CD4-positive, alpha-beta T cell (primary cell): ENCODE measurements around the gene COLQ. TPM values are rescaled to one million over a fixed set of nuclear protein-coding genes. Genes with fewer than 3 reads are reported as not detected.

Source experiments
- ATAC-seq: fragments of 200-7000 bp; cut with Tn5 transposase; one replicate; pipeline ENCODE4 v1.10.0; 2022; ENCODE audit warnings: mild to moderate bottlenecking; ENCODE audit not compliant: poor library complexity
- CTCF ChIA-PET: fragments of 350-600 bp; sonication (Branson Sonifier 250); formaldehyde crosslinking; loops from one replicate; lab custom pipeline; 2021; ENCODE audit warnings: antibody characterized with exemption, inconsistent platforms; lab: Charles Lee
- POLR2A ChIA-PET: fragments of 350-600 bp; sonication (Branson Sonifier 250); formaldehyde crosslinking; loops from one replicate; lab custom pipeline; 2021; ENCODE audit warnings: antibody characterized with exemption, inconsistent platforms; lab: Charles Lee
- DNase-seq, 14 experiments: peaks; one replicate each; pipeline ENCODE4 v3.0.0-alpha.2; 2013 to 2020; ENCODE audit warnings: mixed read lengths in 2 of 14
- H3K27ac ChIP-seq, 2 donors: one replicate each; pipeline versions ENCODE4 v1.5.1 to v1.7.0; 2013; ENCODE audit warnings: low read length in 2 of 2, low read depth in 1 of 2, mild to moderate bottlenecking in 1 of 2
- H3K27me3 ChIP-seq, 2 experiments: 1 replicate in 1 of 2; 2 replicates in 1 of 2; pipeline versions ENCODE4 v1.6.1 to v1.7.0; 2013; ENCODE audit warnings: low read length in 2 of 2, control low read depth in 1 of 2, mild to moderate bottlenecking in 1 of 2, moderate library complexity in 1 of 2; ENCODE audit not compliant: insufficient read depth in 2 of 2, control insufficient read depth in 1 of 2
- H3K36me3 ChIP-seq: one replicate; pipeline ENCODE4 v1.6.1; 2013; ENCODE audit warnings: low read length, control low read depth; ENCODE audit not compliant: insufficient read depth
- H3K4me1 ChIP-seq: one replicate; pipeline ENCODE4 v1.6.1; 2013; ENCODE audit warnings: low read length, control low read depth; ENCODE audit not compliant: insufficient read depth
- H3K4me3 ChIP-seq: one replicate; pipeline ENCODE4 v1.5.1; 2013; ENCODE audit warnings: mild to moderate bottlenecking, low read length, moderate library complexity
- H3K9me3 ChIP-seq, 2 experiments: 1 replicate in 1 of 2; 2 replicates in 1 of 2; pipeline versions ENCODE4 v1.6.1 to v1.7.0; 2013; ENCODE audit warnings: low read length in 2 of 2, mild to moderate bottlenecking in 2 of 2, control low read depth in 1 of 2, moderate library complexity in 1 of 2; ENCODE audit not compliant: control insufficient read depth in 1 of 2, insufficient read depth in 1 of 2
- H3K27ac Mint-ChIP-seq: one replicate; pipeline ENCODE4 v1.8.0; 2020; ENCODE audit warnings: mixed read lengths
- H3K27me3 Mint-ChIP-seq: one replicate; pipeline ENCODE4 v1.8.0; 2021; ENCODE audit warnings: mixed read lengths
- H3K36me3 Mint-ChIP-seq: one replicate; pipeline ENCODE4 v1.8.0; 2021; ENCODE audit warnings: low read depth, mixed read lengths
- H3K4me1 Mint-ChIP-seq: one replicate; pipeline ENCODE4 v1.8.0; 2021; ENCODE audit warnings: low read depth, mixed read lengths
- H3K4me3 Mint-ChIP-seq: one replicate; pipeline ENCODE4 v1.8.0; 2020; ENCODE audit warnings: mild to moderate bottlenecking, mixed read lengths
- H3K9me3 Mint-ChIP-seq: one replicate; pipeline ENCODE4 v1.8.0; 2020; ENCODE audit warnings: mixed read lengths
- CTCF ChIP-seq: fragments of 200-600 bp; IDR thresholded peaks from one replicate; pipeline ENCODE4 v1.8.0; 2022; ENCODE audit warnings: antibody characterized with exemption, mild to moderate bottlenecking
- intact Hi-C, 2 experiments: fragments of 100-400 bp; cut with DNase I in 1 of 2; cut with micrococcal nuclease in 1 of 2; formaldehyde crosslinking; loops; one replicate each; pipeline versions ENCODE4 v1.15.1 to v1.9.0; 2023 to 2025; cut with DNase I, micrococcal nuclease
- total RNA-seq, 174 experiments: library from RNA in 2 of 174; stranded (reverse) in 2 of 174; gene quantifications; one replicate each; pipeline ENCODE4 v1.2.3 and lab custom pipeline; 2021 to 2026

COLQ gene
- total RNA-seq, 2 experiments from 2014 or later: 3.5 to 3.7 TPM

GRCh38 chr3:15501126-15501525 is 20.4 kb downstream of the COLQ start:
- no peaks in the 10 kb centered on the region for H3K4me1 Mint-ChIP-seq
- H3K9me3 Mint-ChIP-seq: no peaks in the 10 kb centered on the region
- Histone ChIP-seq H3K9me3 (no peaks in the 10 kb centered on the region), H3K4me3 (no peak overlapping the region), H3K4me1 (peaks cover 20% of the 10 kb centered on the region), H3K27me3 (no peaks in the 10 kb centered on the region), H3K36me3 (no peaks in the 10 kb centered on the region), H3K27ac (no peak overlapping the region)
- no peak for TF ChIP-seq CTCF
- no peaks in the 10 kb centered on the region for H3K27me3 Mint-ChIP-seq
- H3K27ac Mint-ChIP-seq: no peak overlapping the region
- intact Hi-C loops: no loop called here
- ChIA-PET POLR2A (no interaction called here), CTCF (no interaction called here)
- H3K36me3 Mint-ChIP-seq: no peaks in the 10 kb centered on the region
- ATAC-seq: no peak
- no peak overlapping the region for H3K4me3 Mint-ChIP-seq
- no peak for DNase-seq

- H3K4me1 Mint-ChIP-seq: no peaks in the 10 kb centered on the region
- Histone ChIP-seq H3K4me3 (no peak overlapping the region), H3K36me3 (no peaks in the 10 kb centered on the region), H3K4me1 (peaks cover 20% of the 10 kb centered on the region), H3K9me3 (no peaks in the 10 kb centered on the region), H3K27ac (no peak overlapping the region), H3K27me3 (no peaks in the 10 kb centered on the region)
- no peak for TF ChIP-seq CTCF
- H3K36me3 Mint-ChIP-seq: no peaks in the 10 kb centered on the region
- intact Hi-C loops: no loop called here
- no peaks in the 10 kb centered on the region for H3K9me3 Mint-ChIP-seq
- CTCF ChIA-PET: no interaction called here
- ATAC-seq (no peak), DNase-seq (peak in 1 of 14 experiments; percentile 23)
- no peak overlapping the region for H3K27ac Mint-ChIP-seq
- H3K4me3 Mint-ChIP-seq: no peak overlapping the region
- POLR2A ChIA-PET: no interaction called here
- H3K27me3 Mint-ChIP-seq: no peaks in the 10 kb centered on the region
Observed at GRCh38 chr3:15500107-15500724, 21.3 kb downstream of the COLQ start.

GRCh38 chr3:15499536-15499935 is 22.0 kb downstream of the COLQ start:
- H3K4me1 Mint-ChIP-seq: no peaks in the 10 kb centered on the region
- Histone ChIP-seq H3K9me3 (no peaks in the 10 kb centered on the region), H3K36me3 (no peaks in the 10 kb centered on the region), H3K27me3 (no peaks in the 10 kb centered on the region), H3K4me3 (no peak overlapping the region), H3K27ac (no peak overlapping the region), H3K4me1 (peaks cover 19% of the 10 kb centered on the region)
- H3K27ac Mint-ChIP-seq: no peak overlapping the region
- ATAC-seq (no peak), DNase-seq (no peak)
- intact Hi-C loops: no loop called here
- POLR2A ChIA-PET: no interaction called here
- H3K9me3 Mint-ChIP-seq: no peaks in the 10 kb centered on the region
- CTCF ChIA-PET: no interaction called here
- H3K4me3 Mint-ChIP-seq: no peak overlapping the region
- TF ChIP-seq CTCF: no peak
- H3K27me3 Mint-ChIP-seq: no peaks in the 10 kb centered on the region
- H3K36me3 Mint-ChIP-seq: no peaks in the 10 kb centered on the region
